GM06990 (cell line): ENCODE measurements around the gene CANT1.
A peak's percentile ranks its signal among the peaks of the same experiment; 100 is the strongest.

Experiments
- DNase-seq: peaks from one replicate; pipeline ENCODE4 v3.0.0-alpha.2; 2011; ENCODE audit not compliant: insufficient read length; ENCODE audit errors: extremely low read depth
- H3K27me3 ChIP-seq: replicated peaks from 2 replicates; pipeline ENCODE4 v1.6.0; 2011; ENCODE audit warnings: low read length; ENCODE audit not compliant: control insufficient read depth, insufficient read depth
- H3K36me3 ChIP-seq: 2 replicates; pipeline ENCODE4 v1.5.1; 2011; ENCODE audit warnings: low read length; ENCODE audit not compliant: control insufficient read depth, insufficient read depth
- H3K4me3 ChIP-seq: replicated peaks from 2 replicates; pipeline ENCODE4 v1.5.1; 2011; ENCODE audit warnings: low read depth, mild to moderate bottlenecking, control low read depth, low read length
- CTCF ChIP-seq: IDR thresholded peaks from 2 replicates; pipeline ENCODE4 v1.5.1; 2011; ENCODE audit warnings: low read length, control low read depth, mild to moderate bottlenecking, inconsistent platforms; ENCODE audit not compliant: insufficient read depth, poor library complexity, severe bottlenecking

The CANT1 gene

GRCh38 chr17:78995022-78995760 is 14.4 kb downstream of the CANT1 start:
- Histone ChIP-seq H3K27me3 (no peaks in the 10 kb centered on the region), H3K4me3 (no peak overlapping the region), H3K36me3 (peaks cover 43% of the 10 kb centered on the region)
- no peak for TF ChIP-seq CTCF
- no peak for DNase-seq

GRCh38 chr17:78993981-78994671 is 15.4 kb downstream of the CANT1 start:
- no peak for TF ChIP-seq CTCF
- H3K36me3 ChIP-seq: peaks cover 41% of the 10 kb centered on the region

GRCh38 chr17:78993241-78993956 is 16.2 kb downstream of the CANT1 start:
- Histone ChIP-seq H3K27me3 (no peaks in the 10 kb centered on the region), H3K4me3 (no peak overlapping the region), H3K36me3 (peaks cover 37% of the 10 kb centered on the region)
- TF ChIP-seq CTCF: peak; percentile 61
- DNase-seq: no peak

More at GRCh38 chr17:78993981-78994671, 15.4 kb downstream of the CANT1 start:
- Histone ChIP-seq H3K4me3 (no peak overlapping the region), H3K27me3 (no peaks in the 10 kb centered on the region)
- no peak for DNase-seq

GRCh38 chr17:78992542-78993212 is 16.9 kb downstream of the CANT1 start:
- TF ChIP-seq CTCF: no peak
- Histone ChIP-seq H3K36me3 (peaks cover 35% of the 10 kb centered on the region), H3K4me3 (no peak overlapping the region), H3K27me3 (no peaks in the 10 kb centered on the region)
- DNase-seq: no peak

- H3K27me3 ChIP-seq: no peaks in the 10 kb centered on the region
- H3K36me3 ChIP-seq: peaks cover 35% of the 10 kb centered on the region
- DNase-seq: no peak
- no peak for TF ChIP-seq CTCF
- H3K4me3 ChIP-seq: no peak overlapping the region
Observed at GRCh38 chr17:78991906-78992532, 17.5 kb downstream of the CANT1 start.
